ENCODE data around the gene LHX1.

GRCh38 chr17:36932694-36933511, 4.4 kb upstream of the LHX1 start:
- TF ChIP-seq SUZ12 (IDR thresholded peaks at IDR 0.05; ENCODE audit: extremely low read depth, insufficient read depth, insufficient read length) = no peak
- TF ChIP-seq ZNF274 (IDR thresholded peaks at IDR 0.05; ENCODE audit: low read depth, low read length) = no peak
